Measurements from ENCODE around the gene KLHL26.

- TF ChIP-seq CTCF (IDR thresholded peaks at IDR 0.05) (no peak), EP300 (IDR thresholded peaks at IDR 0.05) (no peak)
Measured at GRCh38 chr19:18668744-18669523, 32.1 kb downstream of the KLHL26 start.
